Ascending aorta (tissue), 2 donors: ENCODE data around the gene TRIM40. TPM values are rescaled to one million over a fixed set of nuclear protein-coding genes. Genes with fewer than 3 reads are reported as not detected.

Experiments used
- DNase-seq, 2 donors: peaks; one replicate each; pipeline ENCODE4 v3.0.0-alpha.2; 2019; ENCODE audit warnings: low spot score in 2 of 2
- H3K27ac ChIP-seq, 2 donors: fragments of 200-600 bp; sonication (generic); one replicate each; pipeline ENCODE4 v1.5.1; 2016 to 2017; ENCODE audit warnings: mild to moderate bottlenecking in 1 of 2
- H3K27me3 ChIP-seq: fragments of 200-600 bp; sonication (generic); one replicate; pipeline ENCODE4 v1.5.1; 2017
- H3K36me3 ChIP-seq, 2 donors: fragments of 200-600 bp; sonication (generic); one replicate each; pipeline ENCODE4 v1.5.1; 2016
- H3K4me1 ChIP-seq, 2 donors: fragments of 200-600 bp; sonication (generic); one replicate each; pipeline ENCODE4 v1.5.1; 2016 to 2017; ENCODE audit warnings: mild to moderate bottlenecking in 1 of 2
- H3K4me3 ChIP-seq, 2 donors: fragments of 200-600 bp; sonication (generic); one replicate each; pipeline ENCODE4 v1.5.1; 2016 to 2017; ENCODE audit warnings: mild to moderate bottlenecking in 1 of 2
- H3K9me3 ChIP-seq, 2 donors: fragments of 200-600 bp; sonication (generic); one replicate each; pipeline ENCODE4 v1.5.1; 2016
- intact Hi-C: fragments of 100-400 bp; cut with DNase I; formaldehyde crosslinking; loops from one replicate; pipeline ENCODE4 v1.15.1; 2023
- total RNA-seq: library from RNA; depleted of rRNA; stranded (reverse); fragments of >200 nt; gene quantifications from one replicate; pipeline ENCODE4 v1.1.0, GENCODE V29; 2016
- TF ChIP-seq, protein P1 (sequence below), 3 experiments: fragments of 200-600 bp in 2 of 3; fragments of 450-650 bp in 1 of 3; sonication (generic) in 2 of 3; IDR thresholded peaks; one replicate each; pipeline ENCODE4 v1.5.1; 2016 to 2019; ENCODE audit warnings: antibody characterized with exemption in 3 of 3, mild to moderate bottlenecking in 1 of 3, moderate library complexity in 1 of 3

The TRIM40 gene
- total RNA-seq, 1 donor from 2014 or later = not detected

DNA sequence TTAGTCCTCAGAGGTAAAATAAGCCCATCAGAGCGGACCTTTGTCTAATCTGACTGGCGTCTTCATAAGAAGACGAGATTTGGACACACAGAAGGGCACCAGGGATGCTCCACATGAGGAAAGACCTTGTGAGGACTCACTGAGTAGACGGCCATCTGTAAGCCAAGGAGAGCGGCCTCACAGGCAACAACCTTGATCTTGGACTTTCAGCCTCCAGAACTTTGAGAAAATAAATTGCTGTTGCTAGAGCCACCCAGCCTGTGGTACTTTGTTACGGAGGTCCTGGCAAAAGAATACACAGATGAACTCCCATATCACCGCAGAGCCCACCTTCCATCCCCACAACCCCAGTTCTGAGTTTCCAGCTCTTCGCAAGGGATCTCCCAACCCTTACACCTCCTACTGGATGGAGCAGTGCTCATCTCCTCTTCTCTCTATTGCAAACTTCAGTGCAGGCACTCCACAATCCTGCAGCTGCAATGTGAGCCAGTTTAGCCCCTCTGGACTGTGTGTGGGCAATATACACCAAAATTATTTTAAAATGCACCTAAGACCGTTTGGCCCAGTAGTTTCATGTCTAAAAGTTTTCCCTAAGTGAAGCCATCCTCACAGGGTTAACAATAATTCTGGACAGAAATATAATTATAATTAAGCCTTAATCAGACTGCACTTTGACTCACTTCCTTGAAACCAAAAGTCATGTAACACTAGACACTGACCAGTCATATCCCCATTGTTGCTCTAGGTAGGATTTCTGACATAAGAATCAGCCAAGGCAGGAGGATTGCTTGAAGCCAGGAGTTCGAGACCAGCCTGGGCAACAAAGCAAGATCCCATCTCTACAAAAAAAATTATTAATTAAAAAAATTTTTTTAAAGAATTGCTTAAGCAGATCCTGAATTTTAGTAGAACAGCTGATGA is 14.2 kb upstream of the TRIM40 start:
- Histone ChIP-seq H3K27ac (no peak overlapping the region), H3K36me3 (no peaks in the 10 kb centered on the region), H3K4me3 (no peak overlapping the region), H3K9me3 (no peaks in the 10 kb centered on the region), H3K27me3 (peaks cover 4% of the 10 kb centered on the region), H3K4me1 (no peaks in the 10 kb centered on the region)
- DNase-seq = no peak
- TF ChIP-seq, protein P1, sequence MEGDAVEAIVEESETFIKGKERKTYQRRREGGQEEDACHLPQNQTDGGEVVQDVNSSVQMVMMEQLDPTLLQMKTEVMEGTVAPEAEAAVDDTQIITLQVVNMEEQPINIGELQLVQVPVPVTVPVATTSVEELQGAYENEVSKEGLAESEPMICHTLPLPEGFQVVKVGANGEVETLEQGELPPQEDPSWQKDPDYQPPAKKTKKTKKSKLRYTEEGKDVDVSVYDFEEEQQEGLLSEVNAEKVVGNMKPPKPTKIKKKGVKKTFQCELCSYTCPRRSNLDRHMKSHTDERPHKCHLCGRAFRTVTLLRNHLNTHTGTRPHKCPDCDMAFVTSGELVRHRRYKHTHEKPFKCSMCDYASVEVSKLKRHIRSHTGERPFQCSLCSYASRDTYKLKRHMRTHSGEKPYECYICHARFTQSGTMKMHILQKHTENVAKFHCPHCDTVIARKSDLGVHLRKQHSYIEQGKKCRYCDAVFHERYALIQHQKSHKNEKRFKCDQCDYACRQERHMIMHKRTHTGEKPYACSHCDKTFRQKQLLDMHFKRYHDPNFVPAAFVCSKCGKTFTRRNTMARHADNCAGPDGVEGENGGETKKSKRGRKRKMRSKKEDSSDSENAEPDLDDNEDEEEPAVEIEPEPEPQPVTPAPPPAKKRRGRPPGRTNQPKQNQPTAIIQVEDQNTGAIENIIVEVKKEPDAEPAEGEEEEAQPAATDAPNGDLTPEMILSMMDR (IDR thresholded peaks at IDR 0.05) = no peak
- intact Hi-C loops = no loop called here

DNA sequence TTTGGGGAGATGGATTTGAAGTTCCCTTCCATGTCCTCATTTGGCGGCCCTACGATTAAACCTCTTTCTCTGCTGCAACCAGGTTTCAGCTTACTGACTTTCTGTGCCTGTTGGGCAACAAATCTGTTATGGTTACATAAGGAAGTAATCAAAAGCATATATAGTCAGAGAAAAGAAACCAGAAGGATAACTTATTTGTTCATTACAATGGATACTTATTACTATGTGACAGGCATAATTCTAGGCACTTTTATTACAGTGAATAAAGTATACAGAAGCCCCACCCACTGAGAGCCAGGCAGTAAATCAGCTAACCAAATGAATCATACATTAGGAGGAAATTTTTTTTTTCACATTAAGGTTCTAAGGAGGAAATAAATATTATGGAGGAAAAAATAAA is 13.4 kb upstream of the TRIM40 start:
- intact Hi-C loops = no loop called here
- no peak overlapping the region for H3K4me3 ChIP-seq

DNA sequence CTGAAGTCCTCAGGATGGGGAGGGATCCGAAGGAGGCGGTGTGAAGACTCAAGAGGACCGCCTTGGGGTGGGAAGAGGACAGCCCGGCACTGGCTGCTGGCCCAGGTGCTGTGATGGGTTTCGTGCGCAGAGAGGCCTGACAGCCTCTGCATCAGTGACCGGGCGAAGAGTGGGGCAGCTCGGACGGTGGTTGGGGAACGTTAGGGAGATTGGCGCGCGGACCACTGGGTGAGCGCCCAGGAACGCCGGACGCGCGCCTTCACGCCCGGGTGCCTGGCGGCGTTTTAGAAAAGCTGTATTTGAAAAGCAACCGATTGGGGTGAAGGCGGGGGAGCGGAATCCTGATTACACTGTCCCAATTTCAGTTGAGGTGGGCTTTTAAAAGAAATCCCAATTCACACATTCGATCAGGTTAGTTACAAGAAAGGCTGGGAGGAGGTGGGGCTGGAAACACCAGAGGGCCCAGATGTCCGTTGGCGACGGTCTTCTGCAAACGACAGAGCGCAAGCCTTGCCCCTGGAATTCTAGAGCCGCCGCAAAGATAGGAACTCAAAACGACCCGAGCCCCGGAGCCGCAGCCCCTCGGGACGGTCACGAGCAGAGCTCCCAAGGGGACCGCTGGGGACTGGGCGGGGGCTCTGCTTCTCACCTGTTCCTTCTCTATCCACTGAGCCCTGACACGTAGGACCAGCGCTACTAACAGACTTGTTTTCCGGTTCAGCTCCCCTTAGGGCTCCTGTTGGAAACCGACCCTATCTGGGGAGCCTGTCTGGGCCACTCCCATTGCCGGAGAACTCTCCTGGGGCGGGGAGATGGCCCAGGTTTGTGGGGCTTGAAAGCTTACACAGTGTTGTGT is 8.5 kb upstream of the TRIM40 start:
- Histone ChIP-seq H3K4me1 (peaks cover 0 to 4% of the 10 kb centered on the region in 2 donors), H3K9me3 (no peaks in the 10 kb centered on the region), H3K36me3 (no peaks in the 10 kb centered on the region), H3K27me3 (peaks cover 23% of the 10 kb centered on the region), H3K27ac (no peak overlapping the region), H3K4me3 (no peak overlapping the region)
- intact Hi-C loops = no loop called here
- no peak for DNase-seq
- TF ChIP-seq, protein P1 (IDR thresholded peaks at IDR 0.05) = no peak

More for the DNA sequence above, 13.4 kb upstream of the TRIM40 start:
- Histone ChIP-seq H3K27ac (no peak overlapping the region), H3K4me1 (peaks cover 0 to under 1% of the 10 kb centered on the region in 2 donors), H3K36me3 (no peaks in the 10 kb centered on the region), H3K9me3 (no peaks in the 10 kb centered on the region), H3K27me3 (peaks cover 4% of the 10 kb centered on the region)
- TF ChIP-seq, protein P1 (IDR thresholded peaks at IDR 0.05) = no peak
- no peak for DNase-seq

DNA sequence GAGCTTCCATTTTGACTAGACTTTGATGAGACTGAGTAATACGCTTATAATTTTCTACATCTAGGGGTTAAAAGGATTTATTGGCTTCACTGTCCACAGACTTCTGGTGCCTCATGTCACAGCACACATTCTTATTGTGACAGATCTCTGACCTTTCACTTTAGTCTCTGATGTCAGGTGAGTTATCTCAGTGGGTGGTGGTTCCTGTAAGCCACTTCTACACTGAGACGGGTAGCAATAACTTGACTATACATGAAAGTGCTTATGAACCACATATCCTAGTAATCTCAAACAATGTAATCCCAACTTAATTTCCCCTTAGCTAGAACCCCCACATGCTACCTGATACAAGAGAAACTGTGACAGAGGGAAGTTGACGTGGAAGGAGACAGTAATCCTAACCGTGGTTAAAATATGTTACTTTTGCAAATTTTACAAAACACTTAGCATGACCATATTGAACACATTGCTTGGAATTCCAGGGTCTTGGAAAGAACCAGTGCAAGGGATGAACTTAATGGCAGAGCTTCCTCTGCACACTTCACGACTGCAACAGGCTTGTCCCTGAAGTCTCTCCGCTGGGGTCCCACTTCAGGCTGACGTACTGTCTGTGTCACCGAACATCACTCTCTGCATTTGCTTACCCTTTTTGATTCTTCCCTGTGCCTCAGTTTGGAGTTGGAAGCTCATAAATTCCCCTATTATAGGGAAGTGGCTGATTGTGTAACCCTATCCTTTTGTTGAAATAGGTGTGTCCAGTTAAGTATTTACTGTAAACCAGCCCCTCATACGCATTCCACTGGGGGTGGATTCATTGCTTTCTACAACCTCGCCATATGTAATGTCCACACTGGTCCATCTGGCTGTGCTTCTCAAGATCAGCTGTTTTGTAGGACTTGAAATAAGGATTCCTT is 6.4 kb upstream of the TRIM40 start:
- H3K36me3 ChIP-seq = no peaks in the 10 kb centered on the region
- no peak for DNase-seq
- peaks cover 0 to 4% of the 10 kb centered on the region in 2 donors for H3K4me1 ChIP-seq
- H3K9me3 ChIP-seq = no peaks in the 10 kb centered on the region
- no peak overlapping the region for H3K4me3 ChIP-seq
- intact Hi-C loops = loop anchor here (10.0 kb wide), 1 partner anchor 285 kb away; no protein-coding TSS in a partner anchor
- peaks cover 23% of the 10 kb centered on the region for H3K27me3 ChIP-seq
- H3K27ac ChIP-seq = no peak overlapping the region
- TF ChIP-seq, protein P1 (IDR thresholded peaks at IDR 0.05) = no peak

DNA sequence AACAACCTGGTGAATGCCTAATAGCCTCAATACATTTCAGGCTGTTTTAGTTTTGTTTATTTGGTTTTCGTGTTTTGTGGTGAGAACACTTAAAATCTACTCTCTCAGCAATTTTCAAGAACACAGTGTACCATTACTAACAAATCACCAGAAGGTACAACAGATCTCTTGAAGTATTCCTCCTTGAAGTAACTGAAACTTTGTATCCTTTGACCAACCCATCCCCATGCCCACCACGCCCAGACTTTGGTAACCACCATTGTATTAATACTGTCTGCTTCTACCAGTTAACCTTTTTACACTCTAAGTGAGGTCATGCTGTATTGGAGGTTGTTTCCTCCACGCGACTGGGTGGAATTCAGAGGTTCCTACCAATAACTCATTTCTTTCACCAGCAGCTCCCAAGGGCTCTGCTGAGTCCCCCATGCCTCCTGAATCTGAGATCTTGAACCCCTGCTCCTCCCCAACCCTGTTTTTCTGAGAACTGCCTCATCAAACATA is 5.7 kb upstream of the TRIM40 start:
- TF ChIP-seq, protein P1 (IDR thresholded peaks at IDR 0.05) = no peak
- H3K27me3 ChIP-seq = peaks cover 23% of the 10 kb centered on the region
- H3K36me3 ChIP-seq = no peaks in the 10 kb centered on the region
- H3K27ac ChIP-seq = no peak overlapping the region
- DNase-seq = no peak
- H3K4me3 ChIP-seq = no peak overlapping the region
- intact Hi-C loops = loop anchor here (10.0 kb wide), 1 partner anchor 285 kb away; no protein-coding TSS in a partner anchor
- no peaks in the 10 kb centered on the region for H3K9me3 ChIP-seq
- peaks cover 0 to 4% of the 10 kb centered on the region in 2 donors for H3K4me1 ChIP-seq
